Peyer's patch (tissue), 4 donors: ENCODE results near the gene MLKL. TPM values are rescaled to one million over a fixed set of nuclear protein-coding genes. Genes with fewer than 3 reads are reported as not detected.

ENCODE experiments used
- DNase-seq, 3 donors: peaks; one replicate each; pipeline ENCODE4 v3.0.0-alpha.2; 2017 to 2019
- H3K27ac ChIP-seq, 4 donors: fragments of 200-600 bp; sonication (generic); one replicate each; pipeline ENCODE4 v1.5.1; 2016 to 2019
- H3K27me3 ChIP-seq, 2 donors: fragments of 200-600 bp; sonication (generic); one replicate each; pipeline ENCODE4 v1.5.1; 2019
- H3K36me3 ChIP-seq, 3 donors: fragments of 200-600 bp; sonication (generic); one replicate each; pipeline ENCODE4 v1.5.1; 2016 to 2019
- H3K4me1 ChIP-seq, 4 donors: fragments of 200-600 bp; sonication (generic); one replicate each; pipeline ENCODE4 v1.5.1; 2016 to 2019
- H3K4me3 ChIP-seq, 4 donors: fragments of 200-600 bp; sonication (generic); 1 replicate in 3 of 4; 2 replicates in 1 of 4; pipeline ENCODE4 v1.5.1; 2016 to 2019; ENCODE audit warnings: mild to moderate bottlenecking in 1 of 4
- H3K9me3 ChIP-seq, 4 donors: fragments of 200-600 bp; sonication (generic); one replicate each; pipeline ENCODE4 v1.5.1; 2016 to 2019; ENCODE audit warnings: mild to moderate bottlenecking in 1 of 4
- CTCF ChIP-seq, 6 experiments: fragments of 450-650 bp in 4 of 6; fragments of 200-600 bp in 2 of 6; sonication (generic) in 1 of 6; IDR thresholded peaks; one replicate each; pipeline ENCODE4 v1.5.1; 2017 to 2019; ENCODE audit warnings: antibody characterized with exemption in 6 of 6, mild to moderate bottlenecking in 3 of 6, moderate library complexity in 1 of 6
- POLR2A ChIP-seq, 2 donors: fragments of 450-650 bp; IDR thresholded peaks; one replicate each; pipeline ENCODE4 v1.5.1; 2017; ENCODE audit warnings: antibody characterized with exemption in 2 of 2, mild to moderate bottlenecking in 2 of 2, moderate library complexity in 2 of 2
- total RNA-seq, 4 donors: library from RNA; depleted of rRNA; stranded (reverse); fragments of >200 nt; gene quantifications; one replicate each; pipeline ENCODE4 v1.1.0, GENCODE V29; 2016

Gene MLKL
- total RNA-seq, 4 donors from 2014 or later, result 13.7 to 78.4 (median 22.5) TPM

- H3K27ac ChIP-seq, result no peak overlapping the region
- H3K4me3 ChIP-seq, result no peak overlapping the region
- no peak for TF ChIP-seq CTCF (IDR thresholded peaks at IDR 0.05)
- no peak for TF ChIP-seq POLR2A (IDR thresholded peaks at IDR 0.05)
- DNase-seq, result peak in 1 of 3 donors; percentile 36
- no peaks in the 10 kb centered on the region for H3K27me3 ChIP-seq
- peaks cover 0 to 7% (median 1%) of the 10 kb centered on the region in 4 donors for H3K4me1 ChIP-seq
- no peaks in the 10 kb centered on the region for H3K36me3 ChIP-seq
- no peaks in the 10 kb centered on the region for H3K9me3 ChIP-seq
Observed at GRCh38 chr16:74736531-74737157, 36.0 kb upstream of the MLKL start.

GRCh38 chr16:74735554-74735953, 34.9 kb upstream of the MLKL start:
- H3K4me1 ChIP-seq, result peaks cover 0 to under 1% (median 0%) of the 10 kb centered on the region in 4 donors
- TF ChIP-seq CTCF (IDR thresholded peaks at IDR 0.05), result no peak
- TF ChIP-seq POLR2A (IDR thresholded peaks at IDR 0.05), result no peak
- H3K4me3 ChIP-seq, result no peak overlapping the region
- no peaks in the 10 kb centered on the region for H3K36me3 ChIP-seq
- no peaks in the 10 kb centered on the region for H3K27me3 ChIP-seq
- DNase-seq, result no peak
- H3K27ac ChIP-seq, result no peak overlapping the region
- no peaks in the 10 kb centered on the region for H3K9me3 ChIP-seq

DNA sequence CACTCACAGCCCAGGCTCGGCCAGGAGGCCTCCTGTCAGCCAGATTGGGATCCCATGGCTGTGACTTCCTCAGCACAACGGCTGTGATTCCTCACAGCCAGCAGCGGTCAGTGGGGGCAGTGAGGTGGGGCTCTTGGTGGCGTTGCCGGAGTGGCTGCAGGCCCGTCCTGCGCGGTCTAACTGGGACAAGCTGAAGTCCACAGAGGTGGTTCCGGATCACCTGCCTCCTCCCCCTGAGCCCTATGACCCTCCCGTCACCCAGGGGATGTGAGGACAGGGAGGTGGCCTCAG, 34.4 kb upstream of the MLKL start:
- H3K4me1 ChIP-seq, result peaks cover 0 to 2% (median 0%) of the 10 kb centered on the region in 4 donors
- H3K36me3 ChIP-seq, result no peaks in the 10 kb centered on the region
- H3K4me3 ChIP-seq, result no peak overlapping the region
- no peak overlapping the region for H3K27ac ChIP-seq
- DNase-seq, result no peak
- H3K27me3 ChIP-seq, result no peaks in the 10 kb centered on the region
- no peak for TF ChIP-seq CTCF (IDR thresholded peaks at IDR 0.05)
- no peak for TF ChIP-seq POLR2A (IDR thresholded peaks at IDR 0.05)
- no peaks in the 10 kb centered on the region for H3K9me3 ChIP-seq

DNA sequence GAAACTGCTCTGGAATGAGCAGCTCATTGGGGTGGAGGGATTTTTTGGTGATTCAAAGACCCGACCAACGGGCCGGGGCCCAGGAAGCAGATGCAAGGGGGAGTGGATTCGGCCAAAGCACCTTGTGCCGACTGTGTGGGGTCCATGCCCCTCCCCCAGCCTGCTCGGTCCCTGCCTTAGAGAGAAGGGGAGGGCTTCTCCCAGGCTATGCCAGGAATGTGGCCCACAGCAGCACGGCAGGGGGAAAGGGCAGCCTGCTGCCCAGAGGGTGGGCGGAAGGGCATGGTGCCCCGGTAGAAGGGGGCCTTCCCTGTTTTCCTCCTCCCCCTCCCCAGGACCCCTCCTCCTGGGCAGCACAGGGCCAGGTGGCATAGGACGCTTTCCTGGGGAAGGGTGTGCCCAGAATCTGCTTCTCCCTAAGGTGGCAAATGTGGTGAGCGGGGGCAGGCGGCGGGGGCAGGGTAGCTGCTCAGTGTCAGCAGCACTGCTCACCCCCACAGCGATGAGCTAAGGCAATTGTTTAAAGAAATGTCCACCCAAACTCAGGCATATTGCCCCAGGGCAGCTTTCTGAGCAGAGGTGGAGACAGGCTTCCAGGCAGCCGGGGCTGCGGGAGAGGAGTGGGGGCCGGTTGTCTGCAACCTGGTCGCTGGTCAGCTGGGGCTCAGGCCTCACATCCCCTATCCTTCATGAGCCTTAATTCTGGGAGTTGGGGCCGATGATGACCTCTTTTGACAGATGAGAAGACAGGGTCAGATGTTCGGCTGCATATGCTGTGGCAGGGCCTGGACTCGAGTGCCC, 33.9 kb upstream of the MLKL start:
- H3K27ac ChIP-seq, result no peak overlapping the region
- H3K36me3 ChIP-seq, result no peaks in the 10 kb centered on the region

DNA sequence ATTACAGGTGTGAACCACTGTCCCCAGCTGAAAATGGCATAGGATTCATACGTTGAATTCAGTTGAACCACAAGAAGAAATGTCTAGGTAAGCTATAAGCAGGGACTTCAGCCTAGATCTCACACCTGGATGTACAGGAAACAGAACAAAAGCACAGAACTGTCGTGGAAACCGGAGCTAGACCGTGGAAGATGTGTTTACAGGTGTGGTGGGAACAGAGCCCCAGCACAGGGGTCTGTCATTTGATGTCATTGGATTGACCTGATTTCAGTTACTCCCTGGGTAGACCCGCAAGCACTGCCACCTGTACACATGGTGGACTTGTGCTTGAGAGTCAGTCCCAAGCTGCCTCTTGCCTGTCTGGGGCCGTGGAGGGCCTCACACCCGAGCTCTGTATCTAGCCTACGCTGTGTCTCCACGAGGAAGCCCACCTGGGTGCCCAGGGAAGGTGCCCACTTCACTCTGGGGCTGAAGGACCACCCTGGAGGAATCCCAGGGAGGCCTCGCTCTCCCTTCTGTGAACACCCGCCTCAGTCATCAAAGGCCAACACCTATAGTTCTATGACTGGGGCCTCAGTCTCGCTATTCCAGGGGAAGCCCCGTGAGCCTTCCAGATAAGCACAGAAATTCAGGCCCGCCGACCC, 32.2 kb upstream of the MLKL start:
- Histone ChIP-seq H3K4me1 (peaks cover 0 to 9% (median 0%) of the 10 kb centered on the region in 4 donors), H3K27ac (no peak overlapping the region), H3K27me3 (no peaks in the 10 kb centered on the region), H3K4me3 (no peak overlapping the region), H3K9me3 (no peaks in the 10 kb centered on the region), H3K36me3 (no peaks in the 10 kb centered on the region)
- TF ChIP-seq POLR2A (IDR thresholded peaks at IDR 0.05) (no peak), CTCF (IDR thresholded peaks at IDR 0.05) (no peak)
- DNase-seq, result peak in 1 of 3 donors; percentile 44

More for the DNA sequence above, 33.9 kb upstream of the MLKL start:
- Histone ChIP-seq H3K4me1 (peaks cover 0 to 7% (median 0%) of the 10 kb centered on the region in 4 donors), H3K4me3 (no peak overlapping the region), H3K9me3 (no peaks in the 10 kb centered on the region), H3K27me3 (no peaks in the 10 kb centered on the region)
- TF ChIP-seq CTCF (IDR thresholded peaks at IDR 0.05) (no peak), POLR2A (IDR thresholded peaks at IDR 0.05) (no peak)
- DNase-seq, result no peak
